IPS-NIHi7 (cell line): ENCODE results near the gene APLP1.
"Not testable (repeated sequence)": the region's sequence is repeated elsewhere in the genome, so short reads cannot be mapped to it uniquely, and the experiment has no call there.

ENCODE experiments used
- DNase-seq: peaks from one replicate; pipeline ENCODE4 v3.0.0; 2012; ENCODE audit warnings: mixed read lengths; ENCODE audit errors: extremely low spot score

Gene APLP1

DNA sequence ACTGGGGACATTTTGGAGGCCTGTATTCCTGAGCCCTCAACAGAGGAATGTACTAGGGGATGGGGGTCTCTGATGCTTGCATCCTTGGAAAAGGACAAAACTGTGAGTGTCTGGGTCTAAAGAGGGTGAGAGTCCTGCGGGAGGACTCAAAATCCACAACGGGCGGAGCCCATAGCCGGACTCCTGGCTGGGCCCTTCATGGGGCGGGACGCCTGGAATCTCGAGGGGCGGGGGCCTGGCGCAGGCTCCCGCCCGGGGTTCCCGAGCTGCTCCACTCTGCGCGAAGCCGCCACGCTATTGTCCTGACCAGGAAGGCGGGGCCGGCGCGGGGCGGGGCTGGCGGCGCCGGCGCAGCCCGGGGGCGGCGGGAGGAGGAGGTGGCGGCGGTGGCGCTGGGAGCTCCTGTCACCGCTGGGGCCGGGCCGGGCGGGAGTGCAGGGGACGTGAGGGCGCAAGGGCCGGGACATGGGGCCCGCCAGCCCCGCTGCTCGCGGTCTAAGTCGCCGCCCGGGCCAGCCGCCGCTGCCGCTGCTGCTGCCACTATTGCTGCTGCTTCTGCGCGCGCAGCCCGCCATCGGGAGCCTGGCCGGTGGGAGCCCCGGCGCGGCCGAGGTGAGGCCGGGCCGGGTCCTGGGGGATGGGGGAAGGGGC is at the start of gene APLP1:
APLP1 (plus strand) TSS at position 403 of the 651 bp plus-strand sequence; CDS start at position 466, 63 bp downstream.
- DNase-seq = peak; percentile 54

DNA sequence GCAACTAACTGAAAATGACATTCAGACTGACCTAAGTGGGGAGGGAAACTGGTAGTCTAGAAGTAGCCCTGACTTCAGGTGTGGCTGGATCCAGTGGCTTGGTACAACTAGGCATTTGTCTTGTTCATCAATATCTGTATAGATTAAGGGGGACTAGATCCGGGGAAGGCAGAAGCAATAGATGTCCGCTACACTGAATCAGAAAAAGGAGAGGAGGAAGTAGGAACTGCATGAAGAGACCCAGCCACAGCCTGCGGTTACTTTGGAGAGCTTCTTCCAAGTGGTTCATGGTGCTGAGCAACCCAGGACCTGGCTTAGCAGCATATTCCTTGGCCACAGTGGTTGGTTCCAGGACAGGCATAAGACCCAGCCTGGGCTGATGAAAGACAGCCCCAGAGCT is 45.8 kb upstream of the APLP1 start:
- DNase-seq = no peak

DNA sequence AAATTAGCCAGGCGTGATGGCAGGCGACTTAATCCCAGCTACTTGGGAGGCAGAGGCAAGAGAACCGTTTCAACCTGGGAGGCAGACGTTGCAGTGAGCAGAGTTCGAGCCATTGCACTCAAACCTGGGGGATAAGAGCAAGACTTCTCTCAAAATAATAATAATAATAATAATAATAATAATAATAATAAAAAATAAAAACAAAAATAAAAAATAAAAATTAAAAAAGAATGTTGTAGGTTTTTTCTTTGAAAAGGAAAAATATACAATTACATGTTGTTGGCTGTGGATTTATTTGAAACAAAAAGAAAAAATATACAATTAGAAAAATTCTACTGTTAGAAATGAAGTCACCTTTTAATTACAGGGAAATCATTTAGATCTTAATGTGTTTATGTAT is 44.2 kb upstream of the APLP1 start:
- no peak for DNase-seq

DNA sequence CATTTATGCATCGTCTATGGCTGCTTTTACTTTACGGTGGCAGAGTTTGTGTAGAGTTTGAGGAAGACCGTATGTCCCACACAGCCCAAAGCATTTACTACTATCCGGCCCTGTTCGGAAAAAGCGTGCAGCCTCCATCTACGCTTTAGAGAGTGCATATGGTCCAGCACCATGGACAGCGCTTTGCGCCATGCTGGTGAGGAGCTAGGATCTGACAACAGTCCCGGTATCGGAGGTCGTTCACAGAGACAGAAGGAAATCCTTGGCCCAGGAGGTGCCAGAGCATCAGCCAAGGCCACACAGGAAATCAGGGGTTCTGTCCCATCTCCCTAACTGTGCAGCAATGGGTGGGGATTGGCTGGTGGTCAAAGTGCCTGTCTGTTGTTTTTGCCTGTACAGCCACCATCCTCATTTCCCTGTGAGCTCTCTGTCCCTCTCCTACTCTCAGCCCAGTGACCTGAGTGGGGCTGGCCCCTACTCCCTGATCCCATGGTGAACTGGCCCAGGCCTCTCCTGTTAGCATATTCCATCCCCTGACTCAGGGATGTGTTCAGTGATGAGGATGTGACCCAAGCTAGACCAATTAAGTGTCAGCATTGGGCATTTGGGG is 39.6 kb upstream of the APLP1 start:
- DNase-seq = peak; percentile 87

DNA sequence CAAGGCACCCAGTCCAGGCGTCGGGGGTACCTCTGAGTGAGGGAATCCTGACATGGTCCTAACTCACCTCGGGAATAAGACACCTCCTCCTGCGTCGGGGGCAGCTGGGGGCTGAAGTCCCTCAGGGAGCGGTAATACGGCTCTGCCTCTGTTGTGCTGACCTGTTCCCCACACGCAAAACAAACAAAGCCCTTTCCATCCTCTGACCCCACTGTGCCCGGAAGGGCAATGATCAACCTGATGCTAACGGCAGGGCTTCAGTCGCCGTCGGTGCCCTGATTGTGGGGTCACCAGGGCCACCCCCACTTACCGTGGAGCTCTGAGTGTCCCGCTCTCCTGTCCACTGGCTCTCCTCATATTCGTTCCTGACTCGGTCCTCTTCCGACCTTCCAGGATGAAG is 37.4 kb upstream of the APLP1 start:
- DNase-seq = no peak

DNA sequence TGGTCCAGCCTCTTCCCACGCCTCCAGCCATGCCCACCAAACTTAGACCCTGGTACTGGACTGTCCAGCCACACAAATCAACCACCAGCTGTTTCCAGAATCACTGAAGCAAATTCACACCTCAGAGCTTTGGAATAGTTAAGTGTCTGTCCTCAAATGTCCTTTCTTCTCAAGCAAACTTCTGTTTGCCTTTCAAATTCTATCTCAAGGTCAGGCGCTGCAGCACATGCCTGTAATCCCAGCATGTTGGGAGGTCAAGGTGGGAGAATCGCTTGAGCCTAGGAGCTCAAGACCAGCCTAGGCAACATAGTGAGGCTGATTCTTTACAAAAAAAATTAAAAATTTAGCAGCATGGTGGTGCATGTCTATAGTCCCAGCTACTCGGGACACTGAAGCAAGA is 36.3 kb upstream of the APLP1 start:
- DNase-seq = no peak

DNA sequence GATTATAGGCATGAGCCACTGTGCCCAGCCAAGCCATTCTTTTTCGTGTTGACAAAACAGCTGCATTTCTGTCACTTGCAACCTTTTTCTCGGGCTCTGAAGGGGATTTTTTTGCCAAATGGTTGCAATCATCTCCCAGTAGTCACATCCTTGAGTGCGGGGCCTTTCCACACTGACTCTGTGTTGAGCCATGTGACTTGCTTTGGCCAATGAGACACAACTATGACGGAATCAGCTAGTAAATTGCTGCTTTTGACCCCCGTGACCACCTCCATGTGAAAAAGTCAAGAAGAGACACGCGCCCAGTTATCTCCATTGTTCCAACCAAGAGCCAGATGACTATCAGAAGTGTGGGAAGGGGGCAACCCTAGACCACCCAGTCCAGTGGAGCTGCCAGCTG is 34.4 kb upstream of the APLP1 start:
- DNase-seq = no peak

DNA sequence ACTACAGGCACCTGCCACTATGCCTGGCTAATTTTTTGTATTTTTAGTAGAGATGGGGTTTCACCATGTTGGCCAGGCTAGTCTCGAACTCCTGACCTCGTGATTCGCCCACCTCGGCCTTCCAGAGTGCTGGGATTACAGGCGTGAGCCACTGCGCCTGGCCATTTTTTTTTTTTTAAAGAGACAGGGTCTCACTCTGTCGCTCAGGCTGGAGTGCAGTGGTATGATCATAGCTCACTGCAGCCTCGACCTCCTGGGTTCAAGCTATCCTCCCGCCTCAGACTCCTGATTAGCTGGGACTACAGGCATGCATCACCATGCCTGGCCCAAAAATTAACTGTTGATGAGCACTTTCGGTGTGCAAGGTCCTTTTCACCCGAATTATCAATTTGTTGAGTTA is 32.3 kb upstream of the APLP1 start:
- DNase-seq = not testable (repeated sequence)

DNA sequence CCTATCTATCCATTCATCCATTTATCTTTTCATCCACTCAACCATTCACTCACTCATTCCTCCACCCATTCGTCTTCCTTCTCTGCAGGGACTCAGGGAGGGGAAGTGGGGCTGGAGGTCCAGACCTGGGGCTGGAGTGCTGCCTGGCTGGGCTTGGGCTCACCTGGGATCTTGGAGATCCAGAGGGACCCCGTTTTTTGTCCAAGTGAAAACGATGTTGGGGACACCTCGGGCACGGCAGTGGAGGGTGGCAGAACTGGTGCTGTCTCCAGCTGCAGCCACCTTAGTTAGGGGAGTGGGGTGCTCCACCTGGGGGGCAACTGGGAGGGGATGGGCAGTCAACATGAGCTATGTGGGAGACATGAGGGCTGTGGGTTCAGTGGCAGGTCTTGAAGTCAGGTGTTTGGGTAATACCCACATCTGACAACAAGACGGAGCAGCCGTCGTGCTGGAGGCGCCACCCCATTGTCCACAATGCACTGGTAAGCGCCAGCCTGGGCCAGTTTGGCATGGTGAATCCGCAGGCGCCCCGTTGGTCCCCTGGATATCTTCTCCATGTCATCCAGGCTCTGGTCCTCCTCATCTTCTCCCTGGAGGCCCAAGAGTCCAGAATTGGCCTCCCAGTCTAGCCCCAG is 26.3 kb upstream of the APLP1 start:
- DNase-seq = no peak

DNA sequence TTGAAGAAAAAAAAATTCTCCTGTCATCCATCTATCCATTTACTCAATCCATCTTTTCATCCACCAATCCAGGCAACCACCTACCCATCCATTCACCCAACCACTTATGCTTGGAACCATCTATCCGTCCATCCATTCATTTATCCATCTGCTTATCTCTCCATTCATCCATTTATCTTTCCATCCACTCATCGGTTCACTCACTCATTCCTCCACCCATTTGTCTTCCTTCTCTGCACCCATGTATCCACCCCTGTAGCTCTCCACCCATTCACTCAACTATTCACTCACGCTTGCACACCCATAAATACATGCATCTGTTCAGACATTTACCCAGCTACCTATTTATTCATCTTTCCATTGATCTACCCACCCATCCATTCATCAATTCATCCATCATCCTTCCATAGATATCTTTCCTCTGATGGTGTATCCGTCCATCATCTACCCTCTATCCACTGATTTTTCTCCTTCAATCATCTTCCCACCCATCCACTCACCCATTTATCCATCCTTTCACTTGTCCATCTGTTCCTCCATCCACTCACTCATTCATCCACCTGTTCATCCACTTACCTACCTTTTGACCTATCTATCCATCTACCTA is 25.6 kb upstream of the APLP1 start:
- DNase-seq = no peak

DNA sequence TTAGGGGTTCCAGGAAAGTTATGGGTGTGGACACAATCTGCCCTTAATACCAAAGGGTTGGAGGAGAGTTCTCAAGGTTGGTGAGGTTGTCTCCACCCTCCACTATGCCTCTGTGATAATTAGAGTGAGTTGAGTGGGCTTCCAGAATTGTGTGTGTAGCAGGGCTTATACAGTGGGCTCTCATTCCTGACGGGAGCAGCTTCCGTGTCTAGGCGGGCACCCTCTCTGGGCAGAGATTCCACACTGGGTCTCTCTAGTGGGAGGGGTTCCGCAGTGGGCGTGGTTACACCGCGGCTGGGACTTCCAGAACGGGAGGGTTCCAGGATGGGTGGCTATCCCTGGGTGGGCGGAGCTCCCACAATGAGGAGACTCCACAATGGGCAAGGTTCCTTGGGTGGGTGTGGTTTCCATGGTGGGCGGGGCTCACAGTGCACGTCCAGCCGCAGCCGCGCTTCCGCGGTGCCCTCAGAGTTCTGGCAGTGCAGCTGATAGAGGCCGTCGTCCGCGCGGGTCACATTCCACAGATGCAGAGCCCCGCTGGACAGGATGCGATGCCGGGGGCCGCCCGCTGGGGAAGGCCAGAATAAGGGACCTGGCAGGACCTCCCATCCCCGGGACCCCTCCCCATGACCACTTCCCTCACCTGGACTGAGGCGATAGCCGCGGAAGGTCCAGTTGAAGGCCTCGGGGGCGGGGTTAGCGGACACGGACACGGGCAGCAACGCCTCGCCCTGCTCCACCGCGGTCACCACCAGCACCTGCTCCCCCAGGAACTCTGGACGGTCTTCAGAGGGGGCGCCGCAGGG is 24.5 kb upstream of the APLP1 start:
- peak; percentile 96 for DNase-seq

DNA sequence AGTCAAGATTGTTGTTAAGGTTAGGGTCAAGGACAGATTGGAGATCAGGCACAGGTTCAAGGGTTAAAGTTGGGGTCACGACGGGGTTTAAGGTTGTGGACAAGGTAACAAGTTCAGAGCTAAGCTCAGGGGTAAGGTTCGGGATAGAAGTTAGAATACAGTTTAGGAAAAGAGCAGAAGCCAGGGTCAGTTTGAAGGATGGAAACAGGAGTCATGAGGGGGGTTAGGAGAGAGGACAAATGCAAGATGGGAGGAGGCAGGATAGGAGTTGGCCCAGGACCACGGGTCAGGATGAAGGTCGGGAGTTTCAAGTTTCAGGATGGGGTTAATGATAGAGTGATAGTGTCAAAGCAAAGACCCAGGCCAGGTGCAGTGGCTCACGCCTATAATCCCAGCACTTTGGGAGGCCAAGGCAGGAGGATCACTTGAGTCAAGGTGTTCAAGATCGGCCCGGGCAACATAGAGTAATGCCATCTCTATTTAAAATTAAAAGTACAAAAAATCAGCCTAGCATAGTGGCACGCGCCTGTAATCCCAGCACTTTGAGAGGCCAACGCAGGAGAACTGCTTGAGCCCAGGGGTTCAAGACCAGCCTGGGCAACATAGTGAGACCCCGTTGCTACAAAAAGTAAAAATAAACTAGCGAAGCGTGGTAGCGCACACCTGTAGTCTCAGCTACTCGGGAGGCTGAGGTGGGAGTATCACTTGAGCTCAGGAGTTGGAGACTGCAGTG is 23.7 kb upstream of the APLP1 start:
- DNase-seq = no peak

DNA sequence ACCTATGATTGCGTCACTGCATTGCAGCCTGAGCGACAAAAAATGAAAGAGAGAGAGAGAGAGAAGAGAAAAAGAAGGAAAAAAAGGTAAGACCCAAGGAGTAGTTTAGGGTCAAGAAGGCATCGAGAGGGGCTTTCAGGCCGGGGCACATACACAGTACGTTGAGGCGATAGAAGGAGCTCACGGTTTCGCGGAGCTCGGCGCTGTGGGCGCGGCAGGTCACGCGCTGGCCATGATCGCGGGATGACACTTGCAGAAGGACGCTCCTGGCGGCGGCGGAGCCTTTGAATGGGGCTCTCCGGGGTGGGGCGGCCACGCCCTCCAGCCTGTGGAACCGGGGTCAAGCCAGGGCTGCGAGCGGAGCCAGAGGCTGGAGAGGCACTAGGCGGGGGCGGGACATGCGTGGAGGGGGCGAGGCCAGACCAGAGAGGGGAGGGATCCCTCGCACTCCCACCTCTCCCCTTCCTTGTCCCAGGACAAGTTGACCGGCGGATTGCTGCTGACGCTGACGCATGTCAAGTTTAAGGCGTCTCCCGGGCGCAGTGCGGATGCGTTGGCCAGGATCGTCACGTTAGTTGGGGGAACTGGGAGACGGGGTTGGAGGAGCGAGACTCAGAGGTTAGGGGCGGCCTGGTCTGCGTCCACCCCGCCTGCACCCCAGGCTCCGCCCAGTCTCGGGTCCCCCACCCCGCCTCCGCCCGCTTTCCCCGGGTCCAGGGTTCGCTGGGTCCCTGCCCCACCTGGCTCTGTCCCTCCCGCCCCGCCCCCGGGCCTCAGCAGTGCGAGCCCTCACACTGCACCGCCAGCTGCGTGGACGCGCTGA is 22.9 kb upstream of the APLP1 start:
- peak; percentile 48 for DNase-seq

DNA sequence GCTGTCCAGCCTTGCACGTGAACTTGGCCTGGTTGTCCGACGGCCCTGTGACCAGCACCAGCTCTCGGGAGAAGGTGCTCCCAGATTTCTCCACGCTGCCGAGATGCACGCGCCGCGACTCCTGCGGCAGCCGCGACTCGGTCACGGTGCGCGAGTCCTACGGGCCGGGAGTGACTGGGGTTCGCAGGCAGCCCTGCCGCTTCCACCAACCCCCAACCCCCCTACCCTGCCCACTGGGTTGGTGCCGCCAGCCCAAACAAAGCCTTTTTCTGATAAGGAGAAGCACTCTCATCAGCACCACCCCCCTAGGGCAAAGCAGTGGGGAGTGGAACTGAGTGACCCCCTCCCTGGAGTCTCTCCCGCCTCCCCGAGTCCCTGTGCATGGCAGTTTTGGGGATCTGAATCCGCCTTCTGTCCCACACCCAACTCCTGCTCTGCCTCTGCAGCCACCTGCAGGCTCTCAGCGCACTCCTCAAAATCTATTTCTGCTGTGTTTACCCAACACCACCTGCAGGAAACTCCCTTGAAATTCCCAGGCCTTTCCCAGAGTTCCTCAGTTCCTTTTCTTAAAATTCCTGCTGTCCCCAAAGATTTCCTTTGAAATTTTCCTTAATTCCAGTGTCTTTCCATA is 22.2 kb upstream of the APLP1 start:
- DNase-seq = peak; percentile 63

DNA sequence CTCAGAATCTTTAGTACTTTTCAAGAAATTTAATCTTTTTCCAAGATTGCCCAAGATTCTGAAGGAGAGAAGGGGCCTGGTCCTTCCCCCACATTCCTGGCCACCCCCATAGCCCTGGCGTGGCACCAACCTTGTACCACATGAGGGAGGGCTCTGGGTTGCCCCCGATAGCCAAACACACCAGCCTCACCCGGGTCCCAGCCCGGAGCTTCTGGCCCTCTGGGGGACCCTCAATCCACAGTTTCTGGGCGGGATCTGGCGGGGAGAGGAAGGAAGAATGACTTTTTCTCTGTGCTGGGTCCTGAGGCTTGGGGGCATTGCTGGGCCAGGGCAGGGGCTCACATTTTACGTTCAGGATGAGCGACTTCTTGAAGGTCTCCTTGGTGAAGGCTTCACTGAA is 20.5 kb upstream of the APLP1 start:
- DNase-seq = no peak

DNA sequence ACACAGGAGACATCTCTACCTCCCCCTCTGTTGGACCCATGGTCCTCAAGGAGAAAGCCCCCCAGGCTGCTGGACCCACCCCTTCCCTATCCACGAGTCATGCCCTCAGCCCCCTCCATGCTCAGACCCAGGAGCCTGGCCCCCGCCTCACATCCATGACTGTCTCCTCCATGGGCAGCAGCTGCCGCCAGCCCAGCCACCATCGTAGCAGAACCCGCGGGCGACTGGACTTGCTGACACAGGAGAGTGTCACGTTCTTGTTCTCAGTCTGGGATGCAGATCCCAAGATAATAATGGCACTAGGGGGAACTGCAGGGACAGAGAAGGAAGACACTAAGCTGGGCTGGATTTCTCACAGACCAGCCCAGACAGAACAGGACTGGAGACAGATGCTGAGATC is 19.9 kb upstream of the APLP1 start:
- no peak for DNase-seq

DNA sequence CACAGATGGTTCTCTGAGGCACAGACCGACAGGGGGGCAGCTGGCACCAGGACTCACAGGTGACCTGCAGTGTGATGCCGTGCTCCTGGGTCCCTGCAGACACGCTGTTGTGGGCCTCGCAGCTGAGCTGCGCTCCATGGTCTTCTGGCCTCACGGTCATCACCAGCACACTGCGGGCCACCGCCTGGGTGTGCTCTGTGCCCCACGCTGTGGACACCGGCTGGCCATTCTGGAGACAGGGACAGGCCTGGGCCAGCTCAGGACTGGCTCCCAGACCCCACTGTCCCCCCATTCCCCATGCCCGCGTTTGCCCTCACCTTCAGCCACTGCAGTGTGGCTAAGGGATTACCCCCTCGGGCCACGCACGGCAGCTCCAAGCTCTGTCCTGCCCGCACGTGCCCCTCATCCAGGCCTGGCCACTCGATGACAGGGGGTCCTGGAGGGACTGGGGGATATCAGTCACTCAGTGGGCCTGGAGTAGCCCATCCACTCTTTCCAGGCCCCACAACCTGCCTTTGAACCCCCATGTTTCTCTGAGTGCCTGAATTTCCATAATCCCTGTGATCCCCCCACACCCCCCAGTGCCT is 19.4 kb upstream of the APLP1 start:
- no peak for DNase-seq

DNA sequence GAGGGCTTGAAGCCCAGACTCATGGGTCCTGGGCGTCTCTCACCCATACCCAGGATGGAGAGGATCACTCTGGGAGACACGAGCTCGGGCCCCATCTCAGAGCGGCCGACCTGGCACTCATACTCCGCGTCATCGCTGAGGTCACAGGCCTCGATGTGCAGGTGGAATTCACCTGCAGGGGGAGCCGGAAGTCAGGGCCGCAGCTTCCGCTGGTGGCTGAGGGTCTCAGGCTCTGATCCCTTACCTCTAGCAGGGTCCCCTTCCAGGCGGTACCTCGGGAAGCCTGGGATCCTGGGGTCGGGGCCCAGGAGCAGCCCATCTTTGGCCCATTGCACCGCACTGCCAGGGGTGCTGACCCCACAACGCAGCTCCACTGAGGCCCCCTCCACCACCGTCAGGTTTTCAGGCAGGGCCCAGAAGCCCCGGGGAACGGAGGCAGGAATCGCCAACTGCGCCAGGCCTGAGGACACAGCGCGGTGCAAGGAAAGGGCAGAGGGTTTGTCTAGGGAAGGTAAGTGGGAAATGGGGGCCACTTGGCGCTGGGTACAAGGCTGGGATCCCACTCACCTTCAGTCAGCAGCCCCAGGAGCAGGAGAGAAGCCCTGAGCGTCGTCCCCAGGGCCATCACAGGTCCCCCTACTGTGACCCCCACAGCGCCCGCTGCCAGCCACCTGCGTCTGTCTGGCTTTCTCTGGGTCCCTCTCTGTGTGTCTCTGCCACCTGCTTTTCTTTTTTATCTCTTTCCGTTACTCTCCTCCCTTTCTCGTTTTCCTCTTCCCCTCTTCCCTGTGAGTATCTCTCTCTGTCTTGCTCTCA is 17.0 kb upstream of the APLP1 start:
- peak; percentile 79 for DNase-seq
